Mononuclear cell (primary cell): Measurements from ENCODE around the gene TENM4. TPM values are rescaled to one million over a fixed set of nuclear protein-coding genes. Genes with fewer than 3 reads are reported as not detected.
"Not testable (repeated sequence)": the region's sequence is repeated elsewhere in the genome, so short reads cannot be mapped to it uniquely, and the experiment has no call there.

Source experiments
- H3K27me3 ChIP-seq: 2 replicates; pipeline ENCODE4 v1.6.0; 2011; ENCODE audit warnings: low read length, control low read depth; ENCODE audit not compliant: insufficient read depth
- H3K4me1 ChIP-seq: 2 replicates; pipeline ENCODE4 v1.5.1; 2011; ENCODE audit warnings: mild to moderate bottlenecking, low read length, control low read depth; ENCODE audit not compliant: insufficient read depth
- H3K4me3 ChIP-seq: 2 replicates; pipeline ENCODE4 v1.5.1; 2011; ENCODE audit warnings: mild to moderate bottlenecking, low read length, moderate library complexity
- H3K9me3 ChIP-seq: 2 replicates; pipeline ENCODE4 v1.5.1; 2011; ENCODE audit warnings: low read depth, mild to moderate bottlenecking, control low read depth, low read length
- total RNA-seq: library from RNA; depleted of rRNA; stranded (reverse); fragments of >200 nt; gene quantifications from one replicate; pipeline ENCODE4 v1.2.3, GENCODE V29; 2012

The TENM4 gene
- total RNA-seq, 1 donor = 0.63 TPM

GRCh38 chr11:79241205-79241851 lies 199.5 kb downstream of the TENM4 start:
- Histone ChIP-seq H3K27me3 (no peaks in the 10 kb centered on the region), H3K4me1 (no peaks in the 10 kb centered on the region), H3K9me3 (no peaks in the 10 kb centered on the region), H3K4me3 (no peak overlapping the region)

GRCh38 chr11:79237703-79238102 lies 203.1 kb downstream of the TENM4 start:
- H3K27me3 ChIP-seq = no peaks in the 10 kb centered on the region
- H3K4me1 ChIP-seq = no peaks in the 10 kb centered on the region
- no peaks in the 10 kb centered on the region for H3K9me3 ChIP-seq
- no peak overlapping the region for H3K4me3 ChIP-seq

GRCh38 chr11:79237091-79237490 lies 203.7 kb downstream of the TENM4 start:
- Histone ChIP-seq H3K4me3 (no peak overlapping the region), H3K9me3 (no peaks in the 10 kb centered on the region), H3K4me1 (no peaks in the 10 kb centered on the region), H3K27me3 (no peaks in the 10 kb centered on the region)

- Histone ChIP-seq H3K27me3 (no peaks in the 10 kb centered on the region), H3K9me3 (no peaks in the 10 kb centered on the region), H3K4me1 (no peaks in the 10 kb centered on the region), H3K4me3 (no peak overlapping the region)
These were observed 204.3 kb downstream of the TENM4 start for GRCh38 chr11:79236541-79236971.

GRCh38 chr11:79235696-79236095 lies 205.1 kb downstream of the TENM4 start:
- no peaks in the 10 kb centered on the region for H3K27me3 ChIP-seq
- H3K4me3 ChIP-seq = no peak overlapping the region
- H3K9me3 ChIP-seq = no peaks in the 10 kb centered on the region
- no peaks in the 10 kb centered on the region for H3K4me1 ChIP-seq

- H3K4me3 ChIP-seq = no peak overlapping the region
- H3K4me1 ChIP-seq = no peaks in the 10 kb centered on the region
- H3K27me3 ChIP-seq = no peaks in the 10 kb centered on the region
- H3K9me3 ChIP-seq = no peaks in the 10 kb centered on the region
These were observed 208.5 kb downstream of the TENM4 start for GRCh38 chr11:79232346-79232745.

- no peaks in the 10 kb centered on the region for H3K4me1 ChIP-seq
- H3K27me3 ChIP-seq = no peaks in the 10 kb centered on the region
- H3K4me3 ChIP-seq = no peak overlapping the region
- no peaks in the 10 kb centered on the region for H3K9me3 ChIP-seq
These were observed 211.8 kb downstream of the TENM4 start for GRCh38 chr11:79229047-79229446.

- Histone ChIP-seq H3K4me1 (no peaks in the 10 kb centered on the region), H3K4me3 (no peak overlapping the region), H3K9me3 (no peaks in the 10 kb centered on the region), H3K27me3 (no peaks in the 10 kb centered on the region)
These were observed 212.8 kb downstream of the TENM4 start for GRCh38 chr11:79227767-79228755.

GRCh38 chr11:79227308-79227707 lies 213.5 kb downstream of the TENM4 start:
- H3K4me3 ChIP-seq = no peak overlapping the region
- no peaks in the 10 kb centered on the region for H3K9me3 ChIP-seq
- no peaks in the 10 kb centered on the region for H3K27me3 ChIP-seq
- H3K4me1 ChIP-seq = no peaks in the 10 kb centered on the region

- no peaks in the 10 kb centered on the region for H3K4me1 ChIP-seq
- no peaks in the 10 kb centered on the region for H3K27me3 ChIP-seq
- no peaks in the 10 kb centered on the region for H3K9me3 ChIP-seq
- H3K4me3 ChIP-seq = no peak overlapping the region
These were observed 214.7 kb downstream of the TENM4 start for GRCh38 chr11:79226126-79226525.

- H3K27me3 ChIP-seq, H3K4me3 ChIP-seq, H3K4me1 ChIP-seq, H3K9me3 ChIP-seq: not testable (repeated sequence)
These were observed 218.7 kb downstream of the TENM4 start for GRCh38 chr11:79222163-79222562.

- no peak overlapping the region for H3K4me3 ChIP-seq
- H3K9me3 ChIP-seq = no peaks in the 10 kb centered on the region
- H3K27me3 ChIP-seq = no peaks in the 10 kb centered on the region
- H3K4me1 ChIP-seq = no peaks in the 10 kb centered on the region
These were observed 219.2 kb downstream of the TENM4 start for GRCh38 chr11:79221444-79222130.

- no peak overlapping the region for H3K4me3 ChIP-seq
- no peaks in the 10 kb centered on the region for H3K27me3 ChIP-seq
- no peaks in the 10 kb centered on the region for H3K9me3 ChIP-seq
- no peaks in the 10 kb centered on the region for H3K4me1 ChIP-seq
These were observed 220.7 kb downstream of the TENM4 start for GRCh38 chr11:79220171-79220570.

GRCh38 chr11:79219186-79220045 lies 221.4 kb downstream of the TENM4 start:
- Histone ChIP-seq H3K4me3 (no peak overlapping the region), H3K4me1 (no peaks in the 10 kb centered on the region), H3K27me3 (no peaks in the 10 kb centered on the region), H3K9me3 (no peaks in the 10 kb centered on the region)
